Progenitor cell of endocrine pancreas (in vitro differentiated cells): ENCODE measurements around the gene GIPC3. TPM values are rescaled to one million over a fixed set of nuclear protein-coding genes. Genes with fewer than 3 reads are reported as not detected.

Experiments used
- DNase-seq: peaks from one replicate; pipeline ENCODE4 v3.0.0; 2021; ENCODE audit warnings: low spot score; ENCODE audit not compliant: unreplicated experiment
- H3K27ac Mint-ChIP-seq: 2 replicates; pipeline ENCODE4 v1.8.0; 2021; ENCODE audit warnings: mild to moderate bottlenecking, moderate library complexity, mixed read lengths
- H3K27me3 Mint-ChIP-seq: 2 replicates; pipeline ENCODE4 v1.8.0; 2021; ENCODE audit warnings: mixed read lengths
- H3K36me3 Mint-ChIP-seq: 2 replicates; pipeline ENCODE4 v1.8.0; 2022; ENCODE audit warnings: mixed read lengths; ENCODE audit not compliant: insufficient read depth
- H3K4me1 Mint-ChIP-seq: 2 replicates; pipeline ENCODE4 v1.8.0; 2021; ENCODE audit warnings: low read depth, mixed read lengths
- H3K4me3 Mint-ChIP-seq: 2 replicates; pipeline ENCODE4 v1.8.0; 2021; ENCODE audit warnings: low read depth, mild to moderate bottlenecking, moderate library complexity, mixed read lengths
- H3K9me3 Mint-ChIP-seq: 2 replicates; pipeline ENCODE4 v1.8.0; 2021; ENCODE audit warnings: low read depth, mixed read lengths
- CTCF ChIP-seq: fragments of 200-600 bp; sonication (generic); IDR thresholded peaks from one replicate; pipeline ENCODE4 v1.5.0; 2021; ENCODE audit warnings: antibody characterized with exemption, mild to moderate bottlenecking; ENCODE audit not compliant: unreplicated experiment
- long read RNA-seq: library from polyadenylated mRNA; unstranded; transcript quantifications from one replicate; pipeline ENCODE4 v2.0.0, GENCODE V29; 2020
- total RNA-seq: library from RNA; stranded (reverse); gene quantifications from 2 replicates; pipeline ENCODE4 v1.2.1, GENCODE V29; 2021

GIPC3 gene
- total RNA-seq: not detected in 2 replicates
- long read RNA-seq: 0 reads

DNA sequence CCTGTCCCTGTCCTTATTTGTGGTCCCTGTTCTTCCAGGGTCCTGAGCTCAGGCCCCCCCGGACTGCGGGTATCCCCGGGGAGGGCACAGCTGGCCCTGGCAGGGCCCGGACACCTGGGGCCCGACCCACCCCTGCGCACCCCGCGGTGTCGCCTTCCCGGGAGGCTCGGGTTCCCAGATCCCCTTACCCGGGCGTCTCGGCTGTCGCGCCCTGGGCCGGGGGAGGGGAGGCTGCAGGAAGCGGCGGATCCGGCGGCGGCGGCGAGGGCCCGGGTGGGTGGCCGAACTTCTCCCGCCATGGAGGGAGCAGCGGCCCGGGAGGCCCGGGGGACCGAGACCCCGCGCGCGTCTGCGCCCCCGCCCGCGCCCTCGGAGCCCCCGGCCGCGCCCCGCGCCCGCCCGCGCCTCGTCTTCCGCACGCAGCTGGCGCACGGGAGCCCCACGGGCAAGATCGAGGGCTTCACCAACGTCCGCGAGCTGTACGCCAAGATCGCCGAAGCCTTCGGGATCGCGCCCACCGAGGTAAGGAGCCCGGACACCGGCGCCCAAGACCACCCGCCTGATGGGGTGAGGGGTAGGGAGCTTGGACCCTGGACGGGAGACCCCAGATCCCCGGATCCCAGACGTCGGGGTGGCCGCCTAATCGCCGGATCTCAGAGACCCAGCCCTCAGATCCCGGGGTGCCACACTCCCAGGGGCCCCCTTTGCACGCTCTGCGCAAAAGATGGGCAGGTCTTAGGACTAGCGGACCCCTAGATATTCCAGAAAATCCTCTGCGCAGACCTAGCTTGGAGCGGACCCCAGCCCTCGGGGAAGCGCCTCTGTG is at the start of gene GIPC3:
Gene GIPC3, plus strand, starts transcription at position 178 of the 826 bp plus-strand sequence. Its CDS starts 120 bp downstream, at position 298.
- peaks cover 43% of the 10 kb centered on the region for H3K27me3 Mint-ChIP-seq

GRCh38 chr19:3535563-3535965 is 49.7 kb upstream of the GIPC3 start:
- H3K27ac Mint-ChIP-seq: no peak overlapping the region
- no peaks in the 10 kb centered on the region for H3K27me3 Mint-ChIP-seq
- no peaks in the 10 kb centered on the region for H3K9me3 Mint-ChIP-seq

More for the DNA sequence above, at the start of gene GIPC3:
- H3K4me3 Mint-ChIP-seq: no peak within 1 kb of the TSS
- no peak within 1 kb of the TSS for H3K27ac Mint-ChIP-seq
- no peaks in the 10 kb centered on the region for H3K36me3 Mint-ChIP-seq
- no peaks in the 10 kb centered on the region for H3K9me3 Mint-ChIP-seq
- TF ChIP-seq CTCF: no peak
- no peak for DNase-seq
- H3K4me1 Mint-ChIP-seq: no peaks in the 10 kb centered on the region

GRCh38 chr19:3535981-3536380 is 49.3 kb upstream of the GIPC3 start:
- H3K4me1 Mint-ChIP-seq: peaks cover 4% of the 10 kb centered on the region
- no peak for TF ChIP-seq CTCF
- no peak overlapping the region for H3K4me3 Mint-ChIP-seq
- H3K9me3 Mint-ChIP-seq: no peaks in the 10 kb centered on the region
- H3K27ac Mint-ChIP-seq: no peak overlapping the region
- H3K27me3 Mint-ChIP-seq: no peaks in the 10 kb centered on the region
- H3K36me3 Mint-ChIP-seq: peaks cover 14% of the 10 kb centered on the region
- no peak for DNase-seq

More at GRCh38 chr19:3535563-3535965, 49.7 kb upstream of the GIPC3 start:
- no peak for TF ChIP-seq CTCF
- peaks cover 14% of the 10 kb centered on the region for H3K36me3 Mint-ChIP-seq
- H3K4me3 Mint-ChIP-seq: no peak overlapping the region
- no peak for DNase-seq
- H3K4me1 Mint-ChIP-seq: peaks cover 4% of the 10 kb centered on the region

DNA sequence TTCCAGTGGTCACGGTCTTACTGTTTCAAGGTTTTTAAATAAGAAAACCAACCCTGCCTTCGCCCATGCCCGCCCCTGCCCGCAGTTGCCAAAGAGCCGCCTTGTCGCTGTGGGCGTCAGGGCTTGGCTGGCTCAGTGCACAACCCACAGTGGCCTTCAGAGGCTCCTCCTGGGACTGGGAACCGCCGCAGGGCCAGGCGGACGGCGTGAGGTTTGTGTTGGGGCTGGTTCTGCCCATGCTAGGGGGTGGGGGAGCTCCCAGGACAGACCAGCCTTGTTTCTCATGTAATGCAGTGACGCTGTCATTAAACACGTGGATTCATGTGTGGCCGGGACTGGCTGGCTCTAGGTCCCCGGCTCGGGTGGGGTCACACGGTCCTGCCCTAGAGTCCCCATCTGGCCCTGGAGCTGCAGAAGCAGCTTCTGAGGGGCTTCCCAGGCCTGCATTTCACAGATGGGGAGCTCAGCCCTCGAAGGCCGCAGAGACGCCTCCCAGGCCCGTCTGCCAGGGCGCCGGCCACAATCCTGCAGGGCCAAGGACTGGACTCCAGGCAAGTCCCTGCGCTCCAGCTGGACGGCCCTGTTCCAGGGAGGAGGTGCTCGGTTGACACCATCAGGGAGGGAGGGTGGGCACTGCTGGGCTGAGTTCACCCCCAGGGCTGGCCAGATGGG is 48.7 kb upstream of the GIPC3 start:
- H3K9me3 Mint-ChIP-seq: no peaks in the 10 kb centered on the region
- no peak for TF ChIP-seq CTCF
- H3K4me3 Mint-ChIP-seq: no peak overlapping the region
- H3K4me1 Mint-ChIP-seq: peaks cover 4% of the 10 kb centered on the region
- no peak overlapping the region for H3K27ac Mint-ChIP-seq
- H3K27me3 Mint-ChIP-seq: no peaks in the 10 kb centered on the region
- peaks cover 14% of the 10 kb centered on the region for H3K36me3 Mint-ChIP-seq
- DNase-seq: no peak

DNA sequence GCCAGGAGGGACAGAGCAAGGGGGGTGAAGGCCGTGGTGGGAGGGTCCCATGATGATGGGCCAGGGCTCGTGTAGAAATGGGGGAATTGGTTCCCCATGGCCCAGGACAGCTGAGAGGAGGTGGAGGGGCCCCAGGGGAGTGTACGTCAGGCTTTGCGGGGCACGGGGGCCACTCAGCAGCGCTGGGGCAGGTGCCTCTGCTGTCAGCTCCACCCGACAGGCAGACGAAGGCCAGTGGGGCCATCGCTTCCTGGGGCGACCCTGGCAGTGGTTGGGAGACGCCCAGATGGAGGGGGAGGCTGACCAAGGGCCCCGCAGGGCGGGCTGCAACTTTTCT is 48.2 kb upstream of the GIPC3 start:
- Mint-ChIP-seq H3K36me3 (peaks cover 14% of the 10 kb centered on the region), H3K27ac (no peak overlapping the region), H3K9me3 (no peaks in the 10 kb centered on the region), H3K4me1 (peaks cover 4% of the 10 kb centered on the region), H3K4me3 (no peak overlapping the region), H3K27me3 (no peaks in the 10 kb centered on the region)
- no peak for TF ChIP-seq CTCF
- DNase-seq: no peak
